Adrenal gland (tissue), 12 donors: ENCODE data around the gene EPS8L2. TPM values are rescaled to one million over a fixed set of nuclear protein-coding genes. Genes with fewer than 3 reads are reported as not detected.
A peak's percentile ranks its signal among the peaks of the same experiment; 100 is the strongest.

Experiments used
- DNase-seq, 7 donors: peaks; one replicate each; pipeline ENCODE4 v3.0.0-alpha.2; 2019 to 2020
- H3K27ac ChIP-seq, 5 donors: fragments of 200-600 bp; sonication (generic) in 4 of 5; 1 replicate in 3 of 5; 2 replicates in 2 of 5; pipeline versions ENCODE4 v1.5.1 to v1.8.0; 2016 to 2020; ENCODE audit warnings: mild to moderate bottlenecking in 1 of 5
- H3K27me3 ChIP-seq: fragments of 200-600 bp; 2 replicates; pipeline ENCODE4 v1.8.0; 2021
- H3K36me3 ChIP-seq, 2 donors: fragments of 200-600 bp; replicated peaks in 1 of 2; 1 replicate in 1 of 2; 2 replicates in 1 of 2; pipeline versions ENCODE4 v1.5.1 to v1.8.0; 2018 to 2022
- H3K4me1 ChIP-seq, 2 donors: fragments of 200-600 bp; replicated peaks in 1 of 2; 1 replicate in 1 of 2; 2 replicates in 1 of 2; pipeline versions ENCODE4 v1.5.1 to v1.8.0; 2018 to 2021
- H3K4me3 ChIP-seq, 4 donors: fragments of 200-600 bp; sonication (generic) in 3 of 4; one replicate each; pipeline ENCODE4 v1.5.1; 2016 to 2018
- H3K9me3 ChIP-seq, 3 donors: fragments of 200-600 bp; sonication (generic) in 1 of 3; replicated peaks in 1 of 3; 1 replicate in 2 of 3; 2 replicates in 1 of 3; pipeline versions ENCODE4 v1.5.1 to v1.8.0; 2016 to 2021
- POLR2A ChIP-seq, 2 donors: fragments of 450-650 bp; IDR thresholded peaks; one replicate each; pipeline ENCODE4 v1.6.1; 2017; ENCODE audit warnings: antibody characterized with exemption in 2 of 2, mild to moderate bottlenecking in 2 of 2, moderate library complexity in 1 of 2
- WGBS, 4 donors: extraction: QIAGEN DNeasy Blood & Tissue Kit in 2 of 4; methylation state at CpG; one replicate each; pipeline versions ENCODE4 v1.1.5 to v1.1.7; 2013 to 2017; 5-methylcytosine and 5-hydroxymethylcytosine counted together
- intact Hi-C, 2 donors: fragments of 100-400 bp; cut with DNase I; formaldehyde crosslinking; loops; one replicate each; pipeline versions ENCODE4 v1.14.1 to v1.15.0; 2022 to 2023
- polyA plus RNA-seq, 3 donors: library from polyadenylated mRNA; stranded (reverse); fragments of 200-250 nt in 2 of 3; fragments of 350-450 nt in 1 of 3; fragmentation: Illumina TruSeq in 1 of 3; extraction: RNeasy Lipid Tissue Mini Kit (QIAGEN cat#74804) in 1 of 3; gene quantifications; one replicate each; pipeline ENCODE4 v1.2.3, GENCODE V29; 2013 to 2014
- total RNA-seq, 9 donors: library from RNA; depleted of rRNA in 4 of 9; stranded (reverse); fragments of >200 nt in 4 of 9; fragments of 120-200 nt in 1 of 9; fragmentation: NEBNext Ultra II Directional in 1 of 9; extraction: Animal tissue kit (Norgen Biotek cat#: 25700) in 1 of 9; gene quantifications; one replicate each; pipeline versions ENCODE4 v1.1.0 to v1.2.4, GENCODE V29; 2013 to 2023
- TF ChIP-seq, protein P1 (sequence below), 6 experiments: fragments of 450-650 bp in 4 of 6; fragments of 200-600 bp in 2 of 6; sonication (generic) in 1 of 6; IDR thresholded peaks; 1 replicate in 5 of 6; 2 replicates in 1 of 6; pipeline versions ENCODE4 v1.5.1 to v1.8.0; 2016 to 2021; ENCODE audit warnings: antibody characterized with exemption in 6 of 6, mild to moderate bottlenecking in 2 of 6, moderate library complexity in 1 of 6
- donor health status: healthy with polysubstance abuse.
- donor health status: Bipolar disorder and iron deficiency.
- donor health status: DM: yes; HTN: yes; CAD: no.
- donor health status: DM: no; HTN: no; CAD: no.
- donor health status: DM: no; HTN: no; CAD: no.
- donor health status: DM: yes; HTN: yes; CAD: no.

The EPS8L2 gene
- total and polyA plus RNA-seq, 12 donors, result 2.7 to 57.7 (median 33.0) TPM

- WGBS, 4 donors, result 89 to 95% (median 92%) methylated on average over 9 of the region's 9 CpGs
- no peak for TF ChIP-seq POLR2A (IDR thresholded peaks at IDR 0.05)
- TF ChIP-seq, protein P1, sequence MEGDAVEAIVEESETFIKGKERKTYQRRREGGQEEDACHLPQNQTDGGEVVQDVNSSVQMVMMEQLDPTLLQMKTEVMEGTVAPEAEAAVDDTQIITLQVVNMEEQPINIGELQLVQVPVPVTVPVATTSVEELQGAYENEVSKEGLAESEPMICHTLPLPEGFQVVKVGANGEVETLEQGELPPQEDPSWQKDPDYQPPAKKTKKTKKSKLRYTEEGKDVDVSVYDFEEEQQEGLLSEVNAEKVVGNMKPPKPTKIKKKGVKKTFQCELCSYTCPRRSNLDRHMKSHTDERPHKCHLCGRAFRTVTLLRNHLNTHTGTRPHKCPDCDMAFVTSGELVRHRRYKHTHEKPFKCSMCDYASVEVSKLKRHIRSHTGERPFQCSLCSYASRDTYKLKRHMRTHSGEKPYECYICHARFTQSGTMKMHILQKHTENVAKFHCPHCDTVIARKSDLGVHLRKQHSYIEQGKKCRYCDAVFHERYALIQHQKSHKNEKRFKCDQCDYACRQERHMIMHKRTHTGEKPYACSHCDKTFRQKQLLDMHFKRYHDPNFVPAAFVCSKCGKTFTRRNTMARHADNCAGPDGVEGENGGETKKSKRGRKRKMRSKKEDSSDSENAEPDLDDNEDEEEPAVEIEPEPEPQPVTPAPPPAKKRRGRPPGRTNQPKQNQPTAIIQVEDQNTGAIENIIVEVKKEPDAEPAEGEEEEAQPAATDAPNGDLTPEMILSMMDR (IDR thresholded peaks at IDR 0.05), result no peak
- no peaks in the 10 kb centered on the region for H3K36me3 ChIP-seq
- no peak for DNase-seq
- H3K4me3 ChIP-seq, result no peak overlapping the region
- intact Hi-C loops, result no loop called here
- no peak overlapping the region for H3K27ac ChIP-seq
- H3K4me1 ChIP-seq, result peaks cover 20 to 21% of the 10 kb centered on the region in 2 donors
- H3K27me3 ChIP-seq, result no peaks in the 10 kb centered on the region
- H3K9me3 ChIP-seq, result no peaks in the 10 kb centered on the region
These were observed 2.5 kb upstream of the EPS8L2 start for GRCh38 chr11:703506-703905.

- WGBS, 4 donors, result 89 to 100% (median 95%) methylated on average over 5 to 18 of the region's 18 CpGs
- H3K4me3 ChIP-seq, result no peak overlapping the region
- TF ChIP-seq, protein P1 (IDR thresholded peaks at IDR 0.05), result no peak
- TF ChIP-seq POLR2A (IDR thresholded peaks at IDR 0.05), result no peak
- no peaks in the 10 kb centered on the region for H3K27me3 ChIP-seq
- H3K4me1 ChIP-seq, result peaks cover 18 to 20% of the 10 kb centered on the region in 2 donors
- intact Hi-C loops, result no loop called here
- DNase-seq, result no peak
- H3K27ac ChIP-seq, result no peak overlapping the region
- H3K36me3 ChIP-seq, result no peaks in the 10 kb centered on the region
- no peaks in the 10 kb centered on the region for H3K9me3 ChIP-seq
These were observed 1.8 kb upstream of the EPS8L2 start for GRCh38 chr11:704228-704674.

DNA sequence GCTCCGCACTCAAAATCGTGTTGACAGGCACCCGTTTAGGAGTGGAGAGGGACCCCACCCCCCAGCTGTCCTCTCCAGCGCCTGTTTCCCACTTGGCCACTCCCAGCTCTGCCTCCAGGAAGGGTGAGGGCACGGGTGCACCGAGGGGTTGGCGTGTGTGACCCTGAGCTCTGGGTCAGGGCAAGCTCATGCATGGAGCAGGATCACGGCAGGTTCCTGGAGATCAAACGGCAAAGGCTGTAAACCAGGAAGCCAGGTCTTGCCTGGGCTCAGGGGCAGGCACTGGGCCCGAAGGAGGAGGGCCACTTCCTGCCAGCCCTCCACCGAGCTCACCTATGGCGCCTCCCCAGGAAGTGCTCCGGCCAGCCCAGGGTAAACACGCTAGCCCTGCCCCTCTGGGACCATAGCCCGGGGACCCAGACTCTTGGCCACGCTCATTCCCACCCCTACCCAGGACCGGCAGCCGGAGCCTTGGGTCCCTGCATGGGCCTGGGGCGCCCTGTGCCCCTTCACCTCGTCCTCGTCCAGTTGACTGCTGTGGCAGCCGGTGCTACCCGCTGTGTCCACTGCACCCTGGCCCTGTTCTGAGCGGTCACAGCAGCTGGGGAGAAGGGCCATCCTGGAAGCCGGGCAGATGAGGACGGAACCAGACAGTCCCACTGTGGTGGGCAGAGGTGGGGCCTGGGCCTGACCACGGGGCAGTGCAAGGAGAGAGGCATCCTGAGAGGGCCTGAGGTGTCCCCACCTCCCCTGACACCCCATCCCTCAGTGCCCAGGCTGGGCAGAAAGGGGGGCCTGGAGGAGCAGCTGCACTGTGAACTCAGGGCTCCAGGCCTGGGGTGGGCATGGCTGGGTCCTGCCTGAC lies 1.0 kb upstream of the EPS8L2 start:
- 68 to 80% (median 79%) methylated on average over 12 to 27 of the region's 27 CpGs for WGBS, 4 donors
- peak overlapping the region in 2 of 5 donors; percentile 17 to 61 for H3K27ac ChIP-seq
- H3K36me3 ChIP-seq, result no peaks in the 10 kb centered on the region
- no peaks in the 10 kb centered on the region for H3K27me3 ChIP-seq
- H3K9me3 ChIP-seq, result no peaks in the 10 kb centered on the region
- intact Hi-C loops, result no loop called here
- peak overlapping the region in 1 of 4 donors; percentile 65 for H3K4me3 ChIP-seq
- peaks cover 18 to 20% of the 10 kb centered on the region in 2 donors for H3K4me1 ChIP-seq
- DNase-seq, result no peak
- TF ChIP-seq, protein P1 (IDR thresholded peaks at IDR 0.05), result no peak
- TF ChIP-seq POLR2A (IDR thresholded peaks at IDR 0.05), result no peak

GRCh38 chr11:706439-706956 lies 467 bp downstream of the EPS8L2 start:
- peak overlapping the region in 2 of 4 donors; percentile 35 to 65 for H3K4me3 ChIP-seq
- intact Hi-C loops, result no loop called here
- peak in 5 of 7 donors; percentile 48 to 66 (median 63) for DNase-seq
- no peak for TF ChIP-seq POLR2A (IDR thresholded peaks at IDR 0.05)
- TF ChIP-seq, protein P1 (IDR thresholded peaks at IDR 0.05), result no peak
- H3K27ac ChIP-seq, result peak overlapping the region in 3 of 5 donors; percentile 48 to 61 (median 57)
- H3K36me3 ChIP-seq, result no peaks in the 10 kb centered on the region
- H3K27me3 ChIP-seq, result no peaks in the 10 kb centered on the region
- WGBS, 4 donors, result 0 to 12% (median 3%) methylated on average over 2 to 22 of the region's 22 CpGs; no CpG with 5 or more reads in 1 of the 4 donors
- peaks cover 18 to 20% of the 10 kb centered on the region in 2 donors for H3K4me1 ChIP-seq
- no peaks in the 10 kb centered on the region for H3K9me3 ChIP-seq
